HG03457 (cell line): ENCODE measurements around the gene CFAP100.

Experiments used
- ATAC-seq: cut with Tn5 transposase; IDR thresholded peaks from one replicate; pipeline ENCODE4 v1.9.1; 2021; ENCODE audit warnings: moderate number of reproducible peaks; ENCODE audit not compliant: unreplicated experiment

CFAP100 gene

GRCh38 chr3:126419886-126420786 is 25.4 kb downstream of the CFAP100 start:
- ATAC-seq: no peak

- no peak for ATAC-seq
Observed at GRCh38 chr3:126421573-126422119, 26.9 kb downstream of the CFAP100 start.

GRCh38 chr3:126422121-126422520 is 27.4 kb downstream of the CFAP100 start:
- no peak for ATAC-seq

GRCh38 chr3:126422571-126423091 is 27.9 kb downstream of the CFAP100 start:
- ATAC-seq: no peak

GRCh38 chr3:126423191-126424038 is 28.7 kb downstream of the CFAP100 start:
- no peak for ATAC-seq

- ATAC-seq: no peak
Observed at GRCh38 chr3:126424039-126424717, 29.5 kb downstream of the CFAP100 start.

GRCh38 chr3:126424751-126425150 is 30.0 kb downstream of the CFAP100 start:
- ATAC-seq: no peak

GRCh38 chr3:126431103-126431534 is 36.4 kb downstream of the CFAP100 start:
- ATAC-seq: peak; percentile 65

- ATAC-seq: no peak
Observed at GRCh38 chr3:126432361-126433104, 37.8 kb downstream of the CFAP100 start.

GRCh38 chr3:126433105-126433430 is 38.4 kb downstream of the CFAP100 start:
- ATAC-seq: no peak

GRCh38 chr3:126433496-126434263 is 39.0 kb downstream of the CFAP100 start:
- no peak for ATAC-seq

- no peak for ATAC-seq
Observed at GRCh38 chr3:126434264-126434590, 39.5 kb downstream of the CFAP100 start.

GRCh38 chr3:126434931-126435411 is 40.3 kb downstream of the CFAP100 start:
- ATAC-seq: no peak

- no peak for ATAC-seq
Observed at GRCh38 chr3:126435456-126436315, 41.0 kb downstream of the CFAP100 start.

GRCh38 chr3:126436826-126437717 is 42.4 kb downstream of the CFAP100 start:
- ATAC-seq: no peak

GRCh38 chr3:126438186-126438585 is 43.5 kb downstream of the CFAP100 start:
- no peak for ATAC-seq

GRCh38 chr3:126438746-126439145 is 44.0 kb downstream of the CFAP100 start:
- no peak for ATAC-seq
